ENCODE data around the gene SLC17A7. TPM values are rescaled to one million over a fixed set of nuclear protein-coding genes. Genes with fewer than 3 reads are reported as not detected.

The SLC17A7 gene
- total RNA-seq, 1 donor from 2014 or later, result 0.16 TPM

DNA sequence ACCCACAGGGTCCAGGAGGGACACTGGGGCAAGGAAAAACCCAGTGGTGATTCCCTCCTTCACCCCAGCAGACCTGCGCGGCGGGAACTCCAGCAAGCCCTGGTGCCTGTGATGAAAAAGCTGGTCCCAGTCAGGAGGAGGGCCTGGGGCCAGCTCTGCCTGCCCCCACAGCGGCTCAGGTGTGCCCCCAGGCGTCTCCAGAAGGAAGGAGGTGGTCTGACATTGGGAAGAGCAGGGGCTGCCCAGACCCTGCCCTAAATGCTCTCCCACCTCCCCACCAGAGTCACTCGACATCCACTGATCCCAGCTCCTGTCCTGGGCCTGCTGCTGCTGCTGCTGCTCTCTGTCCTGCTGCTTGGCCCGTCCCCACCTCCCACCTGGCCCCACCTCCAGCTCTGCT, 24.2 kb downstream of the SLC17A7 start:
- intact Hi-C loops (cut with micrococcal nuclease), result no loop called here
- H3K27me3 Mint-ChIP-seq (ENCODE audit: insufficient read depth), result peaks cover 44% of the 10 kb centered on the region
- no peak overlapping the region for H3K4me3 Mint-ChIP-seq
- H3K9me3 Mint-ChIP-seq, result no peaks in the 10 kb centered on the region
- no peak overlapping the region for H3K27ac Mint-ChIP-seq
- no peak for DNase-seq (ENCODE audit: low spot score)
- H3K36me3 Mint-ChIP-seq (ENCODE audit: low read depth), result peaks cover 3% of the 10 kb centered on the region
- peaks cover 13% of the 10 kb centered on the region for H3K4me1 Mint-ChIP-seq (ENCODE audit: low read depth)

DNA sequence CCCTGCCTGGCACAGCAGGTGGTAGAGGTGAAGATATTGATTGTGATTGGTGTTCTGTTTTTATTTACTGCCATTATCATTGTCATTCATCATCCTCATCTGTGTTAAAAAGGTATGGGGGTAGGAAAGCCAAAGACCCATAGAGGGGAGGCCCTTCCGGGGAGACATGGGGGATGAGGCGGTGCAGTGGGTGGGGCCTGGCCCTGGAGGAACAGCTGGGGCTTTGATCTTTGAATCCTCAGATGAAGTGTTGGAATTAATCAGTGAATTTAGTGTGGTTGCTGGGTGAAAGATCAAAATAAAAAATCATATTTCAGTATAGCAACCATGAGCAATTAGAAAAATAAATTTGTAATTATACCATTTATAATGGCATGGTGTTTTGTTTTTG, 25.5 kb downstream of the SLC17A7 start:
- intact Hi-C loops (cut with micrococcal nuclease), result no loop called here
- Mint-ChIP-seq H3K9me3 (no peaks in the 10 kb centered on the region), H3K36me3 (ENCODE audit: low read depth) (peaks cover 1% of the 10 kb centered on the region), H3K27me3 (ENCODE audit: insufficient read depth) (peaks cover 32% of the 10 kb centered on the region), H3K4me1 (ENCODE audit: low read depth) (peaks cover 14% of the 10 kb centered on the region), H3K27ac (no peak overlapping the region), H3K4me3 (no peak overlapping the region)
- no peak for DNase-seq (ENCODE audit: low spot score)

DNA sequence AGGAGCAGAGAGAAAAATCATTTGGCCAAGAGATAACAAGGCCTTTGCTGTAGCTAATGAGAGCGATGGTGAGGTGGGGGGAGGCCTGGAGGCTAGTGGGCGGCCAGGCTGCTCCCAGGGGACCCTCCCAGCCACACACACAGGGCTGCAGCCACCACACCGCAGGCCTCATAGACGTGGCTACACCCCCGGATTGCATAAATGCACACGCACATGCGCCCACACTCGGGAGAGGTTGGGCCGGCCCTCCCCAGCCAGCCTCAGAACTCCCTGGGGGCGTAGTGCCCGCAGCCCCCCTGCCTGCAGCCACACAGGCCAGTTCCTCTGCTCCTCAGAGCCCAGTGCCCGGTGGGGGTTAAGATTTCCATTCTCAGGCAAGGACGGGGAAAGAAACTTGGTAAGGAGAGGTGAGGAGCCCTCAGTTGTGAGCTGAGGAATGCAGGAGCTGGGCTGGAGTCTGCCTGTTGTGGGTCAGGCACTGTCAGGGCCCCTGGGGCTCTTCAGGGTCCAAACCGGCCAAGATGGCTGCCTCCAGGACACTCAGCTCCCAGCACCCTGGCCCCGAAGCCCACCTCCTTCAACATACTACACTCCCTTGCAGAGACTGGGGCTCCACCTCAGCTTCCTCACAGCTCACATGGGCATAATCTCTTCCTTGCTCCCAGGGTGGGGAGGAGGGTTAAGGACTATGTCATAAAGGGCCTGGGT, 26.1 kb downstream of the SLC17A7 start:
- intact Hi-C loops (cut with micrococcal nuclease), result no loop called here
- no peak for DNase-seq (ENCODE audit: low spot score)
- H3K4me1 Mint-ChIP-seq (ENCODE audit: low read depth), result peaks cover 14% of the 10 kb centered on the region
- H3K27ac Mint-ChIP-seq, result no peak overlapping the region
- peaks cover 26% of the 10 kb centered on the region for H3K27me3 Mint-ChIP-seq (ENCODE audit: insufficient read depth)
- H3K36me3 Mint-ChIP-seq (ENCODE audit: low read depth), result peaks cover 1% of the 10 kb centered on the region
- H3K4me3 Mint-ChIP-seq, result no peak overlapping the region
- H3K9me3 Mint-ChIP-seq, result no peaks in the 10 kb centered on the region

DNA sequence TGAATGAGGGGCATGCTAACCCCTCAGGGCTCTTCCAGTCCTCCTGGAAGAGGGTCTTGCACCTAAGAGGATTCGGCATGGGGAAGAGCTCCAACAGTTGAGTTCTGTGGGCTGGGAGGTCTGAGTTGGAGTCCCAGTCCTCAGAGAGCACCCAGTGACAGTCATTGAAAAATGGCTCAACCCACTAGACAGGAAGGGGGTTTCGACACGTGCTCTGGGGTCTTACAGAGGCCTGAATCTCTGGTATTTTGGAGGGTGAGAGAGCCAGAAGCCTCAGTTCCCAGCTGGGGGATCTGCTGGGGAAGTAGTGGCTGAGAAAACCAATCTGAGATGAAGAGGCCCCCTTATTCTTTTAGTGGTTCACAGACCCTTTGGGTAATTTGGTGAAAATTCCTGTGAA, 27.1 kb downstream of the SLC17A7 start:
- Mint-ChIP-seq H3K9me3 (no peaks in the 10 kb centered on the region), H3K27me3 (ENCODE audit: insufficient read depth) (peaks cover 16% of the 10 kb centered on the region), H3K27ac (no peak overlapping the region), H3K36me3 (ENCODE audit: low read depth) (peaks cover 2% of the 10 kb centered on the region), H3K4me3 (no peak overlapping the region), H3K4me1 (ENCODE audit: low read depth) (peaks cover 24% of the 10 kb centered on the region)
- DNase-seq (ENCODE audit: low spot score), result no peak
- intact Hi-C loops (cut with micrococcal nuclease), result no loop called here

DNA sequence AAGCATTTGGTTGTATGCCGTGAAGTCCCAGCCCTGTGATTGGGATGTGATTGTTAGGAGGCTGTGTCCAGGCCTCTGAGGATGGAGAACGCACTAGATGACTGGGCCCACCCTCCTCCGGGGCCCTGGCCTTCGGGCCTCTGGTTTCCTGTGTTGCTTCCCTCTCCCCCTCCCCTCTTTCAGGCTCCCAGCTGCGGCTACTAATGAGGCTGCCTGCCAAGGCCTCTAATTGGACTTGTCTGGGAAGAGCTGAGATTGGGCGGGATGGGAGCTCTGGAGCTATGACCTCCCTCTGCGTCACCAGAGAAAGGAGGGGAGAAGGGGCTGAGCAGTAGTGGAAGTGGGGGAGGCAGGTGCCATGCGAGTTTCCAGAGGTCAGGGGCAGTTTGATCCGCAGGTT, 28.0 kb downstream of the SLC17A7 start:
- peaks cover 2% of the 10 kb centered on the region for H3K36me3 Mint-ChIP-seq (ENCODE audit: low read depth)
- no peak for DNase-seq (ENCODE audit: low spot score)
- no peaks in the 10 kb centered on the region for H3K9me3 Mint-ChIP-seq
- intact Hi-C loops (cut with micrococcal nuclease), result no loop called here
- H3K4me1 Mint-ChIP-seq (ENCODE audit: low read depth), result peaks cover 33% of the 10 kb centered on the region
- H3K27me3 Mint-ChIP-seq (ENCODE audit: insufficient read depth), result peaks cover 9% of the 10 kb centered on the region
- H3K4me3 Mint-ChIP-seq, result no peak overlapping the region
- no peak overlapping the region for H3K27ac Mint-ChIP-seq

DNA sequence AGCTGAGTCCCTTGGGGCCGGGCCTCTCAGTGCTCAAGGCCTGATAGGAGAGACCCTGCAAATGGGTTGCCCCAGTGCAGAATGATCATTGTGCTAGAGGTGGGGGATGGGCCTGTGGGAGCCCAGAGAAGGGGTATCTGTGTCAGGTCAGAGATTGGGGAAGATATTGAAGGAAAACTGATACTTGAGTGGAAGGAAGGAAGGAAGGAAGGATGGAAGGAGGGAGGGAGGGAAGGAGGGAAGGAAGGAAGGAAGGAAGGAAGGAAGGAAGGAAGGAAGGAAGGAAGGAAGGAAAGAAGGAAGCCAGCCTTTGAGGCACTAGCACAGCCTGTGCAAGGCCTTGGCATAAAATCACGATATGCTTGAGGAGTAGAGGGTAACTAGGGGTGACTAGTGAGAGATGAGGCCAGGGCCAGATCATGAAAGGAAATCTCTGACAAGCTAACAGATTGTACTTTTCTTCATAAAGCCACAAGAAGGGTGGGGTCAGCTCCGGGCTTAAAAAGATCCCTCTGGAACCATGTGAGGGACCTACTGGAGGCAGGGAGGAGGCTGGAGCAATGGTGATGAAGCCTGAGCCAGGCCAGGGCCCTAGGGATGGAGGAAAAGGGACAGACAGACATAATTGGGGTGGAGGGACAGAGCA, 29.5 kb downstream of the SLC17A7 start:
- Mint-ChIP-seq H3K27ac (no peak overlapping the region), H3K4me1 (ENCODE audit: low read depth) (peaks cover 44% of the 10 kb centered on the region), H3K4me3 (no peak overlapping the region), H3K27me3 (ENCODE audit: insufficient read depth) (peaks cover 2% of the 10 kb centered on the region), H3K36me3 (ENCODE audit: low read depth) (peaks cover 4% of the 10 kb centered on the region), H3K9me3 (no peaks in the 10 kb centered on the region)
- intact Hi-C loops (cut with micrococcal nuclease), result no loop called here
- no peak for DNase-seq (ENCODE audit: low spot score)

DNA sequence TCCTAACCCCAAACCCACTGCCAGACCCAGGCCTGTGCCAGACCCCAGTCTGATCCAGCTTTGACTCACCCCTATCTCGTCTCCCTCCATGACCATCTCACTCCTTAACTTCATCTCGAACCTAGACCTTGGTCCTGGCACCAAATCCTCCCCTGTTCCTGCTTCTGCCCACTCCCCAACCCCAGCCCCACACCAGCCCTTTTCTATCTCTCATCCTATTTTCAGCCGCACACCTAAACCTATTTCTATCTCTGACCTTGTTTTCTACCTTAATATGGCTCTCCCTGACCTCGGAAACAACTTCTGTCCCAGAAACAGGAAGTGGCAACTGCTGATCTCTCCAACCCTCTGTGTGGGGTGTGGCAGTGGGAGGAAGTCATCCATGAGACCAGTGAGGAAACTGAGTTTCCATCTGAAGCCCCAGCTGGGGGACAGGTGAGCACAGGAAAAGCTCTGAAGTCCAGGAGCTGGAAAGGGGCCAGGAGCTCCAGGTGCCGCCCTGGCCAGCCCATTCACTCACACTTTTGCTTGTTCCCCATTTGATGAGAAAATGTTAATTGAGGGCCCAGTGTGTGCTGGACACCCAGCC, 31.8 kb downstream of the SLC17A7 start:
- peak overlapping the region; percentile 81 for H3K27ac Mint-ChIP-seq
- H3K36me3 Mint-ChIP-seq (ENCODE audit: low read depth), result peaks cover 4% of the 10 kb centered on the region
- DNase-seq (ENCODE audit: low spot score), result peak; percentile 24
- peaks cover 44% of the 10 kb centered on the region for H3K4me1 Mint-ChIP-seq (ENCODE audit: low read depth)
- no peaks in the 10 kb centered on the region for H3K9me3 Mint-ChIP-seq
- peak overlapping the region; percentile 6 for H3K4me3 Mint-ChIP-seq
- intact Hi-C loops (cut with micrococcal nuclease), result loop anchor here (5.0 kb wide), 1 partner anchor 33 kb away; the partner anchor contains the start of gene SLC17A7
- peaks cover 2% of the 10 kb centered on the region for H3K27me3 Mint-ChIP-seq (ENCODE audit: insufficient read depth)

DNA sequence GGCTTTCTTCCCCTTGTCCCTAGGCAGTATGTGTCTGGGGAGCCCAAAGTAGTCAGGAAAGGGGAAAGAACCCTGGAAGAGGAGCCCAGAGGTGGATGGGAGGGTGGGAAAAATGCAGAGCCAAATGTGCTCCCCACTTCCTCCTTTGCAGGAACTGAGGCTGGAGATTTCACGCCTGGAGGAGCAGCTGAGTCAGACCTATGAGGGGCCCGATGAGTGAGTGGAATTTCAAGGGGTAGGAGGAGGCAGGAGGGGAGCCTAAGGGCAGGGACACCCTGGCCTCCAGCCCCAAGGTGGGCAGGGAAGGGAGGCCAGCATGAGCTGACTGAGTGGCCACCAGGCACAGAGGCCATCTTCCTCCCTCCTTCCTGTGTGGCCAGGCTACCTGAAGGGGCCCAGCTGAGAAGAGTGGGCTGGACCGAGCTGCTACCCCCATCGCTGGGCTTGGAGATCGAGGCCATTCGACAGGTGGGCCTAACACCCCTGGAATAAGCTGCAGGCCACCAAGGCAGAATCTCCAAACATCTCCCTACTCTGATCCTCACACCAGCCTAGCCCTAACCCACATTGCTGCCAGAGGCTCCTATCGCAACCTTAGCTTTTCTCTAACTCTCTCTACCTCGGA, 32.4 kb downstream of the SLC17A7 start:
- Mint-ChIP-seq H3K9me3 (no peaks in the 10 kb centered on the region), H3K27me3 (ENCODE audit: insufficient read depth) (peaks cover 2% of the 10 kb centered on the region), H3K4me1 (ENCODE audit: low read depth) (peaks cover 44% of the 10 kb centered on the region), H3K36me3 (ENCODE audit: low read depth) (peaks cover 4% of the 10 kb centered on the region), H3K27ac (peak overlapping the region; percentile 81), H3K4me3 (peak overlapping the region; percentile 6)
- intact Hi-C loops (cut with micrococcal nuclease), result loop anchor here (5.0 kb wide), 1 partner anchor 33 kb away; the partner anchor contains the start of gene SLC17A7
- no peak for DNase-seq (ENCODE audit: low spot score)

DNA sequence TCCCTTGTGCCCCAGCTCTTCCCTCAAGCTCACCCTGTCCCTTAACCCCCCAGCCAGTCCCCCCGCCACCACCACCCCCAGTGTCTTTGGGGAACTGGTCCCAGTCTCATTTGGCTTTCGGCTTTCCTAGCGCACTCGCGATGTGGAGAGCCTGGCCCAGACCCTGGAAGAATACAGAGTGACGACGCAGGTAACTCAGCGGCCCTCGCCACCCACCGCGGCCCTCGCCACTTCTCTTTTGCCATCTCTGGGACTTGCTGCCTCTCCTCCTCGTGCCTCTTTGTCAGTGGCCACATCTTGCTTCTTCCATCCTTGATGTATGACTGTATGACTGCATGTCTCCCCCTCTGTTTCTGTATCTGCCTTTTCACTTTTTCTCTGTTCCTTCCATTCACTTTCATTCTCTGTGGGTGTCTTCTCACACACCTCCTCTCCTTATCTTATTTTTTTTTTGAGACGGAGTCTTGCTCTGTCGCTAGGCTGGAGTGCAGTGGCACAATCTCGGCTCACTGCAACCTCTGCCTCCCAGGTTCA, 33.8 kb downstream of the SLC17A7 start:
- Mint-ChIP-seq H3K27ac (peak overlapping the region; percentile 0), H3K4me3 (no peak overlapping the region), H3K9me3 (no peaks in the 10 kb centered on the region), H3K36me3 (ENCODE audit: low read depth) (peaks cover 4% of the 10 kb centered on the region), H3K27me3 (ENCODE audit: insufficient read depth) (peaks cover 2% of the 10 kb centered on the region), H3K4me1 (ENCODE audit: low read depth) (peaks cover 44% of the 10 kb centered on the region)
- intact Hi-C loops (cut with micrococcal nuclease), result loop anchor here (1.0 to 5.0 kb wide), 2 partner anchors 15 to 35 kb away; partner anchors contain the start of gene SLC17A7
- no peak for DNase-seq (ENCODE audit: low spot score)

DNA sequence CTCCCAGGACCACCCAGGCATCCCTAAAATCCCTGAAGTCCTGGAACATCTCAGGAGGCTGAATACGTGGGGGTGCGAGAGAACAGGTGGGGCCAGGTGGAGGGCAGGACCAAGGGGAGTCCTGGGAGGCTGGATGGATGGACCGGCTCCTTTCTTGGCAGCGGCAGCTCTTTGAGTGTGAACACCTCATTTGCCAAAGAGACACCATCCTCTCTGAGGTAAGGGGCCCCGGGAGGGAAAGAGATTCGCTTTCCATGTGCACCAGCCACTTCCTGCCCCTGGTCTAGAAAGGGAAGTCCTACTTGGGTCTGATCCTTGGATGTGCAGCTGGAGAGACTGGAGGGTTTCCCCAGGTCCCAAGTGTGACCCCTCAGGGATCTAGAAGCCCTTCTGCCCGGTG, 34.2 kb downstream of the SLC17A7 start:
- no peak for DNase-seq (ENCODE audit: low spot score)
- no peaks in the 10 kb centered on the region for H3K9me3 Mint-ChIP-seq
- H3K27me3 Mint-ChIP-seq (ENCODE audit: insufficient read depth), result peaks cover 2% of the 10 kb centered on the region
- no peak overlapping the region for H3K4me3 Mint-ChIP-seq
- H3K36me3 Mint-ChIP-seq (ENCODE audit: low read depth), result peaks cover 4% of the 10 kb centered on the region
- peaks cover 42% of the 10 kb centered on the region for H3K4me1 Mint-ChIP-seq (ENCODE audit: low read depth)
- intact Hi-C loops (cut with micrococcal nuclease), result loop anchor here (1.0 to 5.0 kb wide), 2 partner anchors 15 to 35 kb away; partner anchors contain the start of gene SLC17A7
- H3K27ac Mint-ChIP-seq, result no peak overlapping the region

DNA sequence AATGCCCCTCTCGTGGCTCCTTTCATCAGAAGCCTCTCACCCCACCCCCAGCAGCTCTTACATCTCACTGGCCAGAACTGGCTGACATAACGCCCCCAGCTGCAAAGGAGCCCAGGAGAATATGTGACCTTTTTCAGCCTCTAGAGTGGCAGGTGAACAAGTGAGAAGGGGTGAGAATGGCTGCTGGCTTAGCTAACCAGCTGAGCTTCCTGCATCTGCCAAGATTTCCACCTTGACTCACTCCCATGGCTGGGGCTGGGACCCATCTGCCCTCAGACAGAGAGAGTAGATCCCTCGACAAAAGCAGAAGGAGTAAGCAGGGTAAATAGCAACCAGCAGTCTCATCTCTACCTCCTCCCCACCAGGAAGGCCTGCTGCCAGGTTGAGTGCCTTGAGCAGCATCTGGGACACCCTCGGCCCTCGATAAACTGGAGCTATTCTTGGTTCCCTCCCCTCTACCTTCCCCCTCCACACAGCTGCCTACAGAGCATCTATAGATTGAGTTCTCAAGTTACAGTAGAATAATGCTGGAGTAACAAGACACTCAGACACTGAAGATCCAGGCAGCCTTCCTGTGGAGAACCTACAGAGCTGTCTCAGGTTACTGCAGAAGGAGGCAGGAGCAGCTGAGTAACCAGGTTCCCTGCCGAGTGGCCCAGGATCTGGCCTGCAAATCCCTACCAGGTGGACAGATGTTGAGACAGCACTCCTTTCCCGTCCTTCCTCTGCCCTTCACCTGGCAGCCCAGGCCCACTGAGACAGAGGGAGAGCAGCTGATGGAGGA, 37.7 kb downstream of the SLC17A7 start:
- Mint-ChIP-seq H3K4me1 (ENCODE audit: low read depth) (peaks cover 13% of the 10 kb centered on the region), H3K36me3 (ENCODE audit: low read depth) (peaks cover 2% of the 10 kb centered on the region), H3K27ac (no peak overlapping the region), H3K4me3 (no peak overlapping the region), H3K9me3 (no peaks in the 10 kb centered on the region), H3K27me3 (ENCODE audit: insufficient read depth) (peaks cover 7% of the 10 kb centered on the region)
- no peak for DNase-seq (ENCODE audit: low spot score)
- intact Hi-C loops (cut with micrococcal nuclease), result no loop called here

DNA sequence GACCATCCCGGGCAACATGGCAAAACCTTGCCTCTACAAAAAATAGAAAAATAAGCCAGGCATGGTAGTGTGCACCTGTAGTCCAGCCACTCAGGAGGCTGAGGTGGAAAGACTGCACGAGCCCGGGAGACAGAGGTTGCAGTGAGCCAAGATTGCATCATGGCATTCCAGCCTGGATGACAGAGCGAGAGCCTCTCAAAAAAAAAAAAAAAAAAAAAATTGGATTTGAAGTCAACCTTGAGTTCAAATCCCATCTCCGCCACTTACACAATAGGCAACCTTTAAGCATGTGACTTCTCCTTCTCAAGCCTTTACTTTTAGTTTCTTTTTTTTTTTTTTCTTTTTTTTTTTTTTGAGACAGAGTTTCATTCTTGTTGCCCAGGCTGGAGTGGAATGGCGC, 41.3 kb downstream of the SLC17A7 start:
- Mint-ChIP-seq H3K27me3 (ENCODE audit: insufficient read depth) (peaks cover 10% of the 10 kb centered on the region), H3K4me3 (no peak overlapping the region), H3K9me3 (no peaks in the 10 kb centered on the region), H3K27ac (no peak overlapping the region), H3K4me1 (ENCODE audit: low read depth) (no peaks in the 10 kb centered on the region), H3K36me3 (ENCODE audit: low read depth) (no peaks in the 10 kb centered on the region)
- intact Hi-C loops (cut with micrococcal nuclease), result no loop called here
- DNase-seq (ENCODE audit: low spot score), result no peak

All from activated T-helper 1 cell treated with anti-CD3 and anti-CD28 coated beads, Interleukin-12 subunit alpha, Interleukin-12 subunit beta, Interleukin-2, Interleukin-4 antibody, amounts not matched to agents 30 ng/mL and 10 ng/mL and 1 ng/mL, durations not matched to agents 14 hours and 24 hours and 36 hours (primary cell).